Measurements from ENCODE around the gene IL23R.
"Not testable (repeated sequence)": the region's sequence is repeated elsewhere in the genome, so short reads cannot be mapped to it uniquely, and the experiment has no call there.

IL23R gene

GRCh38 chr1:67166196-67166595 is at the start of gene IL23R:
TSS of gene IL23R (plus strand) at chr1:67166454. CDS start at chr1:67168121, 1,667 bp downstream.
- no peak for DNase-seq (ENCODE audit: low read depth)

- DNase-seq (ENCODE audit: low read depth) = peak; percentile 17
These were observed 48.1 kb upstream of the IL23R start for GRCh38 chr1:67118191-67118590.

- no peak for DNase-seq (ENCODE audit: low read depth)
These were observed 47.6 kb upstream of the IL23R start for GRCh38 chr1:67118646-67119045.

- DNase-seq (ENCODE audit: low read depth) = no peak
These were observed 45.2 kb upstream of the IL23R start for GRCh38 chr1:67120855-67121619.

GRCh38 chr1:67124455-67124854 is 41.8 kb upstream of the IL23R start:
- no peak for DNase-seq (ENCODE audit: low read depth)

- DNase-seq (ENCODE audit: low read depth) = peak; percentile 30
These were observed 40.0 kb upstream of the IL23R start for GRCh38 chr1:67126111-67126746.

- DNase-seq (ENCODE audit: low read depth) = no peak
These were observed 39.3 kb upstream of the IL23R start for GRCh38 chr1:67126974-67127373.

- no peak for DNase-seq (ENCODE audit: low read depth)
These were observed 35.6 kb upstream of the IL23R start for GRCh38 chr1:67130673-67131072.

- no peak for DNase-seq (ENCODE audit: low read depth)
These were observed 33.1 kb upstream of the IL23R start for GRCh38 chr1:67133177-67133576.

GRCh38 chr1:67134695-67135094 is 31.6 kb upstream of the IL23R start, which contains the start of gene C1orf141:
TSS of gene C1orf141 (minus strand) at chr1:67134970. CDS start at chr1:67127240, 7,730 bp downstream.
- DNase-seq (ENCODE audit: low read depth) = no peak

GRCh38 chr1:67135354-67135753 is 30.9 kb upstream of the IL23R start:
- DNase-seq (ENCODE audit: low read depth) = no peak

GRCh38 chr1:67137307-67137753 is 28.9 kb upstream of the IL23R start:
- DNase-seq (ENCODE audit: low read depth) = no peak

- no peak for DNase-seq (ENCODE audit: low read depth)
These were observed 27.3 kb upstream of the IL23R start for GRCh38 chr1:67138813-67139499.

- DNase-seq (ENCODE audit: low read depth) = no peak
These were observed 25.8 kb upstream of the IL23R start for GRCh38 chr1:67140460-67140859.

- not testable (repeated sequence) for DNase-seq (ENCODE audit: low read depth)
These were observed 24.4 kb upstream of the IL23R start for GRCh38 chr1:67141832-67142231.

GRCh38 chr1:67142931-67143330 is 23.3 kb upstream of the IL23R start:
- DNase-seq (ENCODE audit: low read depth) = no peak

- no peak for DNase-seq (ENCODE audit: low read depth)
These were observed 22.3 kb upstream of the IL23R start for GRCh38 chr1:67143966-67144365.

GRCh38 chr1:67144696-67145095 is 21.6 kb upstream of the IL23R start:
- DNase-seq (ENCODE audit: low read depth) = peak; percentile 39

GRCh38 chr1:67146101-67146500 is 20.2 kb upstream of the IL23R start:
- no peak for DNase-seq (ENCODE audit: low read depth)

- no peak for DNase-seq (ENCODE audit: low read depth)
These were observed 19.7 kb upstream of the IL23R start for GRCh38 chr1:67146539-67146938.

- DNase-seq (ENCODE audit: low read depth) = not testable (repeated sequence)
These were observed 18.3 kb upstream of the IL23R start for GRCh38 chr1:67147973-67148372.

- DNase-seq (ENCODE audit: low read depth) = peak; percentile 18
These were observed 17.6 kb upstream of the IL23R start for GRCh38 chr1:67148516-67149178.
